ENCODE data around the gene REPS2.

GRCh38 chrX:17038277-17038676 lies 91.8 kb downstream of the REPS2 start:
- no peak for TF ChIP-seq EP300 (IDR thresholded peaks at IDR 0.05; ENCODE audit: low read depth)
- no peak for TF ChIP-seq POLR2A (IDR thresholded peaks at IDR 0.05)

All from transverse colon (tissue), 1 donor.